Colonic mucosa (tissue), 4 donors: Measurements from ENCODE around the gene ADGRV1. TPM values are rescaled to one million over a fixed set of nuclear protein-coding genes. Genes with fewer than 3 reads are reported as not detected.

Experiments
- DNase-seq: peaks from one replicate; pipeline ENCODE4 v3.0.0-alpha.2; 2020
- H3K27ac ChIP-seq: fragments of 200-600 bp; one replicate; pipeline ENCODE4 v1.8.0; 2021
- H3K27me3 ChIP-seq: fragments of 200-600 bp; one replicate; pipeline ENCODE4 v1.8.0; 2021
- H3K36me3 ChIP-seq: fragments of 200-600 bp; one replicate; pipeline ENCODE4 v1.8.0; 2021
- H3K4me1 ChIP-seq: fragments of 200-600 bp; one replicate; pipeline ENCODE4 v1.8.0; 2021; ENCODE audit warnings: mild to moderate bottlenecking
- H3K4me3 ChIP-seq: fragments of 200-600 bp; one replicate; pipeline ENCODE4 v1.8.0; 2021
- H3K9ac ChIP-seq, 2 donors: one replicate each; pipeline ENCODE4 v1.7.0; 2013; ENCODE audit warnings: control low read depth in 2 of 2, low read depth in 2 of 2, low read length in 2 of 2
- H3K9me3 ChIP-seq: fragments of 200-600 bp; one replicate; pipeline ENCODE4 v1.8.0; 2021
- intact Hi-C: fragments of 100-400 bp; cut with DNase I; formaldehyde crosslinking; loops from one replicate; pipeline ENCODE4 v1.14.1; 2022
- total RNA-seq, 2 donors: library from RNA; stranded (reverse); fragmentation: NEBNext Ultra II Directional in 1 of 2; extraction: Animal tissue kit (Norgen Biotek cat#: 25700) in 1 of 2; gene quantifications; one replicate each; pipeline ENCODE4 v1.2.1, GENCODE V29; 2021
- TF ChIP-seq, protein P1 (sequence below): fragments of 200-600 bp; IDR thresholded peaks from one replicate; pipeline ENCODE4 v1.8.0; 2022; ENCODE audit warnings: antibody characterized with exemption, mild to moderate bottlenecking
- donor health status: healthy.
- donor health status: DM: no; HTN: no; CAD: no.
- donor health status: DM: no; HTN: no; CAD: no.

The ADGRV1 gene
- total RNA-seq, 2 donors from 2014 or later, result 5.1 to 12.9 TPM

DNA sequence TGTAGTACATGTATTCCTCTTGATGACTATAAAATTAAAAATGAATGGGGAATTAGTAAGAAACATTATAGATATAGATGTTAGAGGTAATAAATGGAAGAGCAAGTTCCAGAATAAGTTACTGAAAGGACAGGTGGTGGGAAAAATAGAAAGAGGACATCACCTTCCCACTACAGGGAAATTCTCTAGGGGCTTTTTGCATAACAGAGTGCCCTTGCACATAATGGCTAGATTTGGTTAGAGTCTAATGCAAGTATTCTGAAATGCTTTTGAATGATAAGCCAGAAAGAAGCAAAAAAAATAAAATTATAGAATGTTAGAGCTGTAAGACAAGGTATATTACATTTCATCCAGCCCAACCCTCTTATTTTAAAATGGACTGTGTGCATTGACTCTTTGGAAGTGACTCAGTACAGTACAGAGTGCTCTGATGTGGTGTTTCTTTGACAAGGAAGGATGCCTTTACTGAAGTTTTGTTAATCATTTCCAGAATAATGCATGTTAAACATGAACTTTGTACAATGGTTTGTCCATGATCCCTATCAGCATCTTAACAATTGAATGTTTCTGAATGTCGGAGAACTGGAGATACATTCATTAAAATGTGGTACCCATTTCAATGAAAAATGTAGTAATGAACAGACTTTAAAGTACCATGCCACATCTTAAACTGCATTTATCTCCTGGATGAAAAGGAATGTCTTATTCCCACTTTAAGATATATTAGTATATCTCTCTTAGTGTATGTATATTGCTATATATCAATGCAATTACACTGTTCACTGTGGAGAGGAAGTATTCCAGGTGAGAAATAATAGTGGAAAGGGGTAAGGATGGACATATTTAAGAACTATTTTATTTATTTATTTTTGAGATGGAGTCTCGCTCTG, 391.1 kb downstream of the ADGRV1 start:
- DNase-seq, result no peak
- TF ChIP-seq, protein P1, sequence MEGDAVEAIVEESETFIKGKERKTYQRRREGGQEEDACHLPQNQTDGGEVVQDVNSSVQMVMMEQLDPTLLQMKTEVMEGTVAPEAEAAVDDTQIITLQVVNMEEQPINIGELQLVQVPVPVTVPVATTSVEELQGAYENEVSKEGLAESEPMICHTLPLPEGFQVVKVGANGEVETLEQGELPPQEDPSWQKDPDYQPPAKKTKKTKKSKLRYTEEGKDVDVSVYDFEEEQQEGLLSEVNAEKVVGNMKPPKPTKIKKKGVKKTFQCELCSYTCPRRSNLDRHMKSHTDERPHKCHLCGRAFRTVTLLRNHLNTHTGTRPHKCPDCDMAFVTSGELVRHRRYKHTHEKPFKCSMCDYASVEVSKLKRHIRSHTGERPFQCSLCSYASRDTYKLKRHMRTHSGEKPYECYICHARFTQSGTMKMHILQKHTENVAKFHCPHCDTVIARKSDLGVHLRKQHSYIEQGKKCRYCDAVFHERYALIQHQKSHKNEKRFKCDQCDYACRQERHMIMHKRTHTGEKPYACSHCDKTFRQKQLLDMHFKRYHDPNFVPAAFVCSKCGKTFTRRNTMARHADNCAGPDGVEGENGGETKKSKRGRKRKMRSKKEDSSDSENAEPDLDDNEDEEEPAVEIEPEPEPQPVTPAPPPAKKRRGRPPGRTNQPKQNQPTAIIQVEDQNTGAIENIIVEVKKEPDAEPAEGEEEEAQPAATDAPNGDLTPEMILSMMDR, result no peak
- no peaks in the 10 kb centered on the region for H3K9me3 ChIP-seq
- no peaks in the 10 kb centered on the region for H3K27me3 ChIP-seq
- H3K4me1 ChIP-seq, result peaks cover 8% of the 10 kb centered on the region
- peak overlapping the region; percentile 70 for H3K27ac ChIP-seq
- no peaks in the 10 kb centered on the region for H3K36me3 ChIP-seq
- no peak overlapping the region for H3K4me3 ChIP-seq
- H3K9ac ChIP-seq, result no peak overlapping the region
- intact Hi-C loops, result no loop called here

DNA sequence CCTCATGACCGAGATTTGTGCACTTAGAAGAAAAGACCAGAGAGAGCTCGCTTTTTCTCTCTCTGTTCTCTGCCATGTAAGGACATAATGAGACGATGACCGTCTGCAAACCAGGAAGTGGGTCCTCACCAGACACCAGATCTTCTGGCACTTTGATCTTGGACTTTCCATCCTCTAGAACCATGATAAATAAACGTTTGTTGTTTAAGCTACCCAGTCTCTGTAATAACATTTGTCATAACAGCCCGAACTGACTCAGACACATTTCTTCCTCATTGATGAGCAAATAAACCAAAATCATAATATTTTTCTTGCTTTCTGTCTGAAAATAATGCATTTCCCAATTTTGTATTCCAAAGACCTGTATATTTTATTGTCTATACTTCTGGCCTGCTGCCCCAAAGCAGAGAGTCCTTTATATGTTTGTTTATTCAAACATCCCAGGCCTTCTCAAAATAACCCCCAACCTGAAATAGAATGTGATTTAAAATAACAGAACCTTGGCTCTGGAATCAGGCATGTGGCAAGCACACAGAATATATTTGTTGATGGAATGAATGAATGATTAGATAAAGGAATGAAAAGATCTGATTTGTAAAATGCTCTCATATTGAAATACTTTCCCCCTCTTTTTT, 396.5 kb downstream of the ADGRV1 start:
- Histone ChIP-seq H3K27me3 (no peaks in the 10 kb centered on the region), H3K9ac (no peak overlapping the region), H3K27ac (no peak overlapping the region), H3K9me3 (no peaks in the 10 kb centered on the region), H3K36me3 (no peaks in the 10 kb centered on the region), H3K4me1 (no peaks in the 10 kb centered on the region), H3K4me3 (no peak overlapping the region)
- intact Hi-C loops, result no loop called here
- TF ChIP-seq, protein P1, result no peak
- DNase-seq, result no peak

DNA sequence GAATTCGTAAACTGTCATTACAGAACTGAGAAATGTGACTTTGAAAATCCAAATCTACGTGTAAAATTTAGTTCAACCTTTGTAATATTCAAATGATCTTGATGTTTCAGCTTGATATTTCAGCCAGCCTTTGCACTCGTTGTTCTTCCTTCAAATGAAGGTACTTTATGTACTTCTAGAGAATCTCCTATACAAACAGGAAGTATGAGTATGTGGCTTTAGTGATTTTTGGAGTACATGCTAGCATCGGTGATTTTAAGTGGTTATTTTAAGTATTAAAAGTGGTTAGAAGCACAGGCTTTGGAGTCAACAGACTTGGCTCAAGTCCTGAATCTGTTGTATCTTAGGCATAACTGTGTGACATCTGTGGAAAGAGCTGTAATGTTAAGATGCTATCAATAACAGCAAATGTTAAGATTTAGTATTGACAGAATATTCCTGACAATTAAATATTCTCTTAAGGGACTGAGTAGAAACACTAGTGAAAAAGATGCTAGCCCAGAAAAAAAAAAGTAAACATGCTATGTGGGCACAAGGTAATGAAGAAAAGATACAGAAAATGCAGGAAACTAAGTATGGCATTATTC, 398.0 kb downstream of the ADGRV1 start:
- TF ChIP-seq, protein P1, result no peak
- H3K36me3 ChIP-seq, result no peaks in the 10 kb centered on the region
- no peaks in the 10 kb centered on the region for H3K4me1 ChIP-seq
- intact Hi-C loops, result no loop called here
- no peak overlapping the region for H3K27ac ChIP-seq
- no peaks in the 10 kb centered on the region for H3K9me3 ChIP-seq
- no peak for DNase-seq
- H3K27me3 ChIP-seq, result no peaks in the 10 kb centered on the region
- H3K9ac ChIP-seq, result no peak overlapping the region
- no peak overlapping the region for H3K4me3 ChIP-seq

DNA sequence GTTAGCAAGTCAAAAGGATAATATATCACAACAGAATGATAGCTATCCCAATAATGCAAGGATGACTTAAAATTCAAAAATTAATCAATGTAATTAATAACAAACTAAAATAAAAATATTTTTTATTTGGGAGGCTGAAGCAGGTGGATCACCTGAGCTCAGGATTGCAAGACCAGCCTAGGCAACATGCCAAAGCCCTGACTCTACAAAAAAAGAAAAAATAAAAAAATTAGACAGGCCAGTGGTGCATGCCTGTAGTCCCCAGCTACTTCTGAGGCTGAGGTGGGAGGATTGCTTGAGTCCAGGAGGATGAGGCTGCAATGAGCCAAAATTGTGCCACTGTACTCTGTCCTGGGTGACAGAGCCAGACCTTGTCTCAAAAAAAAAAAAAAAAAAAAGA, 399.3 kb downstream of the ADGRV1 start:
- H3K36me3 ChIP-seq, result no peaks in the 10 kb centered on the region
- no peak overlapping the region for H3K9ac ChIP-seq
- H3K4me1 ChIP-seq, result no peaks in the 10 kb centered on the region
- H3K27ac ChIP-seq, result no peak overlapping the region
- H3K4me3 ChIP-seq, result no peak overlapping the region
- intact Hi-C loops, result no loop called here
- no peaks in the 10 kb centered on the region for H3K9me3 ChIP-seq
- TF ChIP-seq, protein P1, result no peak
- H3K27me3 ChIP-seq, result no peaks in the 10 kb centered on the region
- no peak for DNase-seq

DNA sequence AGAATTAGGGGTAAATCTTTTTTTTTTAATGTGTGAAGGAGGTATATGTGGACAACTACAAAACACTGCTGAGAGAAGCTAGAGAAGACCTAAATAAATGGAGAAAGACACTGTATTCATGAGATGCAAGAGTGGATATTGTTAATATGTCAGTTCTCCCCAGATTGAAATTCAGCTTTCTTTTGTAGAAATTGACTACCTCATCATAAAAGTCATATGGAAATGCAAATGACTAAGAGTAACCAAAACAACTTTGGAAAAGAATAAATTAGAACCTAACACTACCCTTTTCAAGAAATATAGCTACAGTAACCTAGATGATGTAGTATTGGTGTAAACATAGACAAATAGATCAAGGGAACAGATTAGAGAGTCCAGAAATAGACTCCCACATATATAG, 400.7 kb downstream of the ADGRV1 start:
- Histone ChIP-seq H3K9me3 (no peaks in the 10 kb centered on the region), H3K4me3 (no peak overlapping the region), H3K27me3 (no peaks in the 10 kb centered on the region), H3K36me3 (no peaks in the 10 kb centered on the region), H3K27ac (no peak overlapping the region), H3K9ac (no peak overlapping the region), H3K4me1 (no peaks in the 10 kb centered on the region)
- DNase-seq, result no peak
- intact Hi-C loops, result no loop called here
- TF ChIP-seq, protein P1, result no peak
